OCI-LY1 (cell line): Measurements from ENCODE around the gene AKT3.

Experiments
- H2AFZ ChIP-seq: fragments of 200-600 bp; sonication (generic), shearing (Covaris generic); 2 replicates; pipeline ENCODE4 v1.6.0; 2014; ENCODE audit warnings: antibody characterized with exemption, mild to moderate bottlenecking, low read length
- H3F3A ChIP-seq: fragments of 200-600 bp; sonication (generic), shearing (Covaris generic); 2 replicates; pipeline ENCODE4 v1.6.0; 2014; ENCODE audit warnings: mild to moderate bottlenecking, antibody characterized with exemption, low read length, moderate library complexity; ENCODE audit not compliant: insufficient read depth
- H3K27ac ChIP-seq: fragments of 200-600 bp; sonication (generic); 2 replicates; pipeline ENCODE4 v1.5.1; 2014; ENCODE audit warnings: low read length, mixed run types, mild to moderate bottlenecking, low read depth; ENCODE audit not compliant: poor library complexity, severe bottlenecking
- H3K27me3 ChIP-seq: fragments of 200-600 bp; sonication (generic); 2 replicates; pipeline ENCODE4 v1.6.0; 2014; ENCODE audit warnings: antibody characterized with exemption, mild to moderate bottlenecking, low read length, moderate library complexity; ENCODE audit not compliant: insufficient read depth
- H3K36me3 ChIP-seq: fragments of 200-600 bp; sonication (generic); 2 replicates; pipeline ENCODE4 v1.6.1; 2014; ENCODE audit warnings: mild to moderate bottlenecking, antibody characterized with exemption, low read length, moderate library complexity, mixed read lengths; ENCODE audit not compliant: insufficient read depth
- H3K4me1 ChIP-seq: fragments of 200-600 bp; sonication (generic); 2 replicates; pipeline ENCODE4 v1.5.1; 2014; ENCODE audit warnings: mild to moderate bottlenecking, low read length, moderate library complexity; ENCODE audit not compliant: insufficient read depth, severe bottlenecking
- H3K4me2 ChIP-seq: fragments of 200-600 bp; sonication (generic), shearing (Covaris generic); 2 replicates; pipeline ENCODE4 v1.6.1; 2014; ENCODE audit warnings: low read length
- H3K4me3 ChIP-seq: fragments of 200-600 bp; sonication (generic); 2 replicates; pipeline ENCODE4 v1.5.1; 2014; ENCODE audit warnings: low read length, low read depth, mild to moderate bottlenecking, mixed read lengths; ENCODE audit not compliant: poor library complexity, severe bottlenecking
- H3K79me2 ChIP-seq: fragments of 200-600 bp; shearing (Covaris generic); 2 replicates; pipeline ENCODE4 v1.6.1; 2016; ENCODE audit warnings: mixed run types, low read length, mixed read lengths; ENCODE audit not compliant: insufficient read depth
- H3K9ac ChIP-seq: fragments of 200-600 bp; sonication (generic), shearing (Covaris generic); 2 replicates; pipeline ENCODE4 v1.6.1; 2014; ENCODE audit warnings: mild to moderate bottlenecking, low read length, mixed read lengths
- H3K9me2 ChIP-seq: fragments of 200-600 bp; sonication (generic), shearing (Covaris generic); 2 replicates; pipeline ENCODE4 v1.6.1; 2014; ENCODE audit warnings: low read depth, mild to moderate bottlenecking, low read length, mixed read lengths
- H3K9me3 ChIP-seq: fragments of 200-600 bp; shearing (Covaris generic); 2 replicates; pipeline ENCODE4 v1.6.1; 2014; ENCODE audit warnings: low read length, mixed read lengths
- H4K20me1 ChIP-seq: fragments of 200-600 bp; sonication (generic), shearing (Covaris generic); 2 replicates; pipeline ENCODE4 v1.6.0; 2016; ENCODE audit warnings: mild to moderate bottlenecking, low read length; ENCODE audit not compliant: insufficient read depth
- EZH2 ChIP-seq: fragments of 200-600 bp; sonication (generic), shearing (Covaris generic); IDR thresholded peaks from 2 replicates; pipeline ENCODE4 v1.8.0; 2017; ENCODE audit warnings: borderline replicate concordance, mixed run types, mild to moderate bottlenecking, antibody characterized with exemption, low read length, moderate library complexity, mixed read lengths
- TF ChIP-seq, protein P1 (sequence below): fragments of 200-600 bp; sonication (generic), shearing (Covaris generic); IDR thresholded peaks from 2 replicates; pipeline ENCODE4 v1.5.1; 2017; ENCODE audit warnings: mild to moderate bottlenecking, antibody characterized with exemption, low read length, moderate library complexity, mixed read lengths

The AKT3 gene

DNA sequence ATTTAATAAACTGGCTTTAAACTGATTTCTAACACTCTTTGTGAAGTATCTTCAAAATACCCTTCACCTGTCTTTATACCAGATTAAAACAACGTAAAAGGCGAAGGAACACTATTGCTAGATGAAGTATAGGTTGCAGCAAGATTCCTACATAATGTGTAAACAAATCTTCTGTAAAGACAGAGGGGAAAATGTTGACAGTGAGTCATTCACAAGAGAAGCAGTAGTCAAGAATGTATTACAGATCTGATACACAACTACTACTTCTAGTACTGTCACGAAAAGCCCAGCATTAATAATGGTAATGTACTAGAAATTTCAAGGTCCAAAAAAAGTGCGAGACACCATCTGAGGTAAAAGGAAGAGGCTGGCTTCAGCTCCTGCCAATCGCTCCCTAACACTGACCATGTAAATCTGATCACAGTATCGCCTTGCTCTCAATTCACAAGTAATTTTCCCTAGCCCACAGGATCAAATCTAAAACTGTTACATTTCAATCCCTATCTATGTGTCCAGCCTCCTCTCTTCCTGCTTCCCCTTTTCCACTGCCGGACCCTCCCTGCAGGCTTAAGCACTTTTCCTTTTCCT lies 290.4 kb downstream of the AKT3 start:
- Histone ChIP-seq H3K27ac (no peak overlapping the region), H4K20me1 (no peaks in the 10 kb centered on the region), H3K9ac (no peak overlapping the region), H3F3A (no peaks in the 10 kb centered on the region), H3K4me1 (no peaks in the 10 kb centered on the region), H3K27me3 (no peaks in the 10 kb centered on the region), H3K79me2 (no peaks in the 10 kb centered on the region), H3K4me3 (no peak overlapping the region), H3K9me3 (no peaks in the 10 kb centered on the region), H3K9me2 (no peaks in the 10 kb centered on the region), H3K4me2 (no peak overlapping the region), H3K36me3 (no peaks in the 10 kb centered on the region), H2AFZ (no peak overlapping the region)
- no peak for TF ChIP-seq EZH2
- TF ChIP-seq, protein P1, sequence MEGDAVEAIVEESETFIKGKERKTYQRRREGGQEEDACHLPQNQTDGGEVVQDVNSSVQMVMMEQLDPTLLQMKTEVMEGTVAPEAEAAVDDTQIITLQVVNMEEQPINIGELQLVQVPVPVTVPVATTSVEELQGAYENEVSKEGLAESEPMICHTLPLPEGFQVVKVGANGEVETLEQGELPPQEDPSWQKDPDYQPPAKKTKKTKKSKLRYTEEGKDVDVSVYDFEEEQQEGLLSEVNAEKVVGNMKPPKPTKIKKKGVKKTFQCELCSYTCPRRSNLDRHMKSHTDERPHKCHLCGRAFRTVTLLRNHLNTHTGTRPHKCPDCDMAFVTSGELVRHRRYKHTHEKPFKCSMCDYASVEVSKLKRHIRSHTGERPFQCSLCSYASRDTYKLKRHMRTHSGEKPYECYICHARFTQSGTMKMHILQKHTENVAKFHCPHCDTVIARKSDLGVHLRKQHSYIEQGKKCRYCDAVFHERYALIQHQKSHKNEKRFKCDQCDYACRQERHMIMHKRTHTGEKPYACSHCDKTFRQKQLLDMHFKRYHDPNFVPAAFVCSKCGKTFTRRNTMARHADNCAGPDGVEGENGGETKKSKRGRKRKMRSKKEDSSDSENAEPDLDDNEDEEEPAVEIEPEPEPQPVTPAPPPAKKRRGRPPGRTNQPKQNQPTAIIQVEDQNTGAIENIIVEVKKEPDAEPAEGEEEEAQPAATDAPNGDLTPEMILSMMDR: no peak

DNA sequence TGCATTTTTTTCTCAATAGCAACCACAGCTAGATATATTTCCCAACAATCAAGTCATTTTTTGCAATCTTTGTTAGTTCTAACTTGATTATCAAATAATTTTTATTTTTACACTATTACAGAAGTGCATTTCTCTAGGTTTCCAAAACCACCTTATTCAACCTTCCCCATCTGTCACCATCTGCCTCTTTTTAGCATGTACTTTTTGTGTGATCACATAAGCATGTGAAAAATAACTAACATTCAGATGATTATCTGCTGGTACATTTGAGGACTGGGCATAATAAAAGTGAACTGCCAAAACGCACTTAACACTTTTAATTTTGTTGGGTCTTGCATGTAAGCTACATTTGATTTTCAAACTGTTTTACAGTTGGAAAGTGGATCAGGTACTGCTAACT lies 291.5 kb downstream of the AKT3 start:
- TF ChIP-seq, protein P1: no peak
- no peak for TF ChIP-seq EZH2
- H3K4me3 ChIP-seq: no peak overlapping the region
- no peaks in the 10 kb centered on the region for H3K4me1 ChIP-seq
- no peaks in the 10 kb centered on the region for H3K9me3 ChIP-seq
- no peaks in the 10 kb centered on the region for H3K36me3 ChIP-seq
- no peaks in the 10 kb centered on the region for H3K79me2 ChIP-seq
- H3K9me2 ChIP-seq: no peaks in the 10 kb centered on the region
- H3F3A ChIP-seq: no peaks in the 10 kb centered on the region
- no peaks in the 10 kb centered on the region for H3K27me3 ChIP-seq
- no peaks in the 10 kb centered on the region for H4K20me1 ChIP-seq
- H3K9ac ChIP-seq: no peak overlapping the region
- no peak overlapping the region for H3K4me2 ChIP-seq
- no peak overlapping the region for H3K27ac ChIP-seq
- no peak overlapping the region for H2AFZ ChIP-seq

DNA sequence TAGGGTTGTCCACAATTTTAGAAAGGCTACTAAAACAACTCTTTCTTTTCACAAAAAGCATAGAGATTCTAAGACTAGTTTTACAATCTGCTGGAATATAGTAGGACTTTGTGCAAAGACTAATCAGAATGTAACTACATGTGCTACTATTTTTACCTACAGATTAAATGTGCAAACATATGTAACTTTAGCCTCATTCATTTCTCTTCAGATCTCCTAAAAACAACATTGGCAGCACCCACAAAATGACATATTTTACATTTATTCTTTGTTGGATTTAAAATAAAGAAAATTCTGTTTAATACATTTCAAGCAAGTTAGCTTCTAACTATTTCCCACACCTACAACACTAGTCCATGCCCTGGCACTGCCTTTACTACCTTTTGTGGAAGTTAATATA lies 292.2 kb downstream of the AKT3 start:
- H3F3A ChIP-seq: no peaks in the 10 kb centered on the region
- no peaks in the 10 kb centered on the region for H3K9me3 ChIP-seq
- no peak overlapping the region for H3K4me2 ChIP-seq
- H3K27me3 ChIP-seq: no peaks in the 10 kb centered on the region
- no peaks in the 10 kb centered on the region for H3K79me2 ChIP-seq
- TF ChIP-seq, protein P1: no peak
- H2AFZ ChIP-seq: no peak overlapping the region
- H4K20me1 ChIP-seq: no peaks in the 10 kb centered on the region
- H3K4me1 ChIP-seq: no peaks in the 10 kb centered on the region
- no peaks in the 10 kb centered on the region for H3K36me3 ChIP-seq
- no peak overlapping the region for H3K27ac ChIP-seq
- H3K9me2 ChIP-seq: no peaks in the 10 kb centered on the region
- no peak overlapping the region for H3K4me3 ChIP-seq
- no peak overlapping the region for H3K9ac ChIP-seq
